ENCODE data around the gene SPATA24.

DNA sequence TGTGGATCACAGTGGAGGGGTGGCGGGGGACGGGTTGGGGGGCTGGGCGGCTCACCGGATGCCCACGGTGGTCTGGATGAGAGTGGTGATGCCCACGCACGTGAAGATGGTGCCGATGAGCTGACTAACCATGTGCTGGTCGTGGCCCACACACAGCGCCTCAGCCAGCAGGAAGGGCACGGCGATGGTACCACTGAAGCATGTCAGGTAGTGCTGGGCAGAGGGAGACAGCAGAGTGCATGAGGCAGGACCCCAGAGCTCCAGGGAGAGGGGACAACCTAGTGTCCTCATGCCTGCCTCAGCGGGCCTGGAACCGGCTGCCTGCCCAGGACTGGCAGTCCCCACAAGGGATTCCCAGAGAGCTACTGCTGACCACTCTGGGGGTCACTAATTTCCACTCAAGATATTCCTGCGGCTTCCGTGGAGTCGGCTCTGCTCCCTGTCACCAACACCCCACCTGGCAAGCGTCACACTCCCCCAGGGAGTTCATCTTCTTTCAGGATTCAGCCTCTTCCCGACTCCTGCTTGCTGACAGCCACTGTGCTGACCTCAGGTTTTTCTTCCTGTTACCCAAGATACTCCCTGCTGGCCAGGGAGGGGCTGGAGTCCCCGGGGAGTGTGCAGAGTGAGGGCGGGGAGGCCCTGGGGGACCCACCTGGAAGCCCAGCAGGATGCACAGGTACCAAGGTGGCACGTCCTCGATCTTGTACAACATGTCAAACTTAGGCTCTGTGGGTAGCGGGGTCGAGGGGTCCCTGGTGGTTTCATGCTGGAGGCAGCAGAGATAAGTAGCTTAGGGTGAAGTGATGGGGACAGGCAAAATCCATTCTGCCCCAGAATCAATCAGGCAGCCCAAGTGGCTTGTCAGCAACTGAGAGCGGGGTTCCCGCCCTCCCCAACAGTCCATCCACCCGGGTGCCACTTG is 21.8 kb downstream of the SPATA24 start:
- TF ChIP-seq HDGF (IDR thresholded peaks at IDR 0.05; ENCODE audit: borderline replicate concordance) (no peak), BHLHE40 (IDR thresholded peaks at IDR 0.05; ENCODE audit: borderline replicate concordance) (no peak), ZNF384 (IDR thresholded peaks at IDR 0.05) (no peak), FOXM1 (IDR thresholded peaks at IDR 0.05; ENCODE audit: borderline replicate concordance) (no peak), SUZ12 (IDR thresholded peaks at IDR 0.05) (no peak), TARDBP (IDR thresholded peaks at IDR 0.05) (no peak)
